ENCODE measurements around the gene TAB2. TPM values are rescaled to one million over a fixed set of nuclear protein-coding genes. Genes with fewer than 3 reads are reported as not detected.
A peak's percentile ranks its signal among the peaks of the same experiment; 100 is the strongest.
"Not testable (repeated sequence)": the region's sequence is repeated elsewhere in the genome, so short reads cannot be mapped to it uniquely, and the experiment has no call there.

Gene TAB2
- total RNA-seq, 1 experiment from 2014 or later: 38.1 TPM

DNA sequence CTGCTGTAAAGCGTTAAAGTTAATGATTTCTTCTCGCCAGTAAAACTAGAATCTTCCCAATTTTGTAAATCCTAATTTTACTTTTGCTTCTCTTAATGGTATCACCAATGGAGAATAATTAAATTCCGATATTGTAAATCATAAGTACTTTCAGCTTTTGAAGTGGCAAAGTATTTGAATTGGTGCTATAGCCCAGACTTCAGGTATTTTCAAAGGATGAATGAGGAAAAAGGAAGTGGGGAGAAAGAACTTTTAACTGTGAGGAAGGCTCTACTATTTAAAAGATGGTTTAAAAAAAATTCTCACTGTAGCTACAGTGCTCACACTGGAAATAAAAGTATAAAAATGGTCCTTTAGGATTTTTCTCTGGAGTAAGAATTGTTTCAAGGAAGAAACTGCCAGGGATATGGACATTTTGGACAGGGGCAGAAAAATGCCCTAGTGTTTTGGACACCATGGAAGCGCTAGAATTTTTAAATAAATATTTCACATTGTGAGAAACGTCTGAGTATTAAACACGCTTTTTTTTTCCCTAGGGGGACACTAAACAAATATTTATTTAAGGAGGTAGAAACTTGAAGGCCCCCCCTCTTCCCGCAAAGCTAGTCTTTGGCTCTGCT, 1.3 kb upstream of the TAB2 start:
- H3K4me3 Mint-ChIP-seq (ENCODE audit: low read depth, unreplicated experiment): peak overlapping the region; percentile 83
- TF ChIP-seq, protein P1, sequence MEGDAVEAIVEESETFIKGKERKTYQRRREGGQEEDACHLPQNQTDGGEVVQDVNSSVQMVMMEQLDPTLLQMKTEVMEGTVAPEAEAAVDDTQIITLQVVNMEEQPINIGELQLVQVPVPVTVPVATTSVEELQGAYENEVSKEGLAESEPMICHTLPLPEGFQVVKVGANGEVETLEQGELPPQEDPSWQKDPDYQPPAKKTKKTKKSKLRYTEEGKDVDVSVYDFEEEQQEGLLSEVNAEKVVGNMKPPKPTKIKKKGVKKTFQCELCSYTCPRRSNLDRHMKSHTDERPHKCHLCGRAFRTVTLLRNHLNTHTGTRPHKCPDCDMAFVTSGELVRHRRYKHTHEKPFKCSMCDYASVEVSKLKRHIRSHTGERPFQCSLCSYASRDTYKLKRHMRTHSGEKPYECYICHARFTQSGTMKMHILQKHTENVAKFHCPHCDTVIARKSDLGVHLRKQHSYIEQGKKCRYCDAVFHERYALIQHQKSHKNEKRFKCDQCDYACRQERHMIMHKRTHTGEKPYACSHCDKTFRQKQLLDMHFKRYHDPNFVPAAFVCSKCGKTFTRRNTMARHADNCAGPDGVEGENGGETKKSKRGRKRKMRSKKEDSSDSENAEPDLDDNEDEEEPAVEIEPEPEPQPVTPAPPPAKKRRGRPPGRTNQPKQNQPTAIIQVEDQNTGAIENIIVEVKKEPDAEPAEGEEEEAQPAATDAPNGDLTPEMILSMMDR (IDR thresholded peaks at IDR 0.05; ENCODE audit: unreplicated experiment): no peak
- H3K27ac Mint-ChIP-seq (ENCODE audit: unreplicated experiment): peak overlapping the region; percentile 42
- H3K9me3 Mint-ChIP-seq (ENCODE audit: low read depth, unreplicated experiment): peaks cover 3% of the 10 kb centered on the region
- CTCF ChIA-PET: no interaction called here
- DNase-seq: no peak
- H3K36me3 Mint-ChIP-seq (ENCODE audit: insufficient read depth, unreplicated experiment): peaks cover 29% of the 10 kb centered on the region
- BruUV-seq (replicated peaks): TSS peak; percentile 76
- H3K27me3 Mint-ChIP-seq (ENCODE audit: unreplicated experiment): no peaks in the 10 kb centered on the region
- peaks cover 9% of the 10 kb centered on the region for H3K4me1 Mint-ChIP-seq (ENCODE audit: low read depth, unreplicated experiment)
- intact Hi-C loops (cut with micrococcal nuclease; ENCODE audit: unreplicated experiment): loop anchor here (5.0 kb wide), 1 partner anchor 84 kb away; no protein-coding TSS in a partner anchor

DNA sequence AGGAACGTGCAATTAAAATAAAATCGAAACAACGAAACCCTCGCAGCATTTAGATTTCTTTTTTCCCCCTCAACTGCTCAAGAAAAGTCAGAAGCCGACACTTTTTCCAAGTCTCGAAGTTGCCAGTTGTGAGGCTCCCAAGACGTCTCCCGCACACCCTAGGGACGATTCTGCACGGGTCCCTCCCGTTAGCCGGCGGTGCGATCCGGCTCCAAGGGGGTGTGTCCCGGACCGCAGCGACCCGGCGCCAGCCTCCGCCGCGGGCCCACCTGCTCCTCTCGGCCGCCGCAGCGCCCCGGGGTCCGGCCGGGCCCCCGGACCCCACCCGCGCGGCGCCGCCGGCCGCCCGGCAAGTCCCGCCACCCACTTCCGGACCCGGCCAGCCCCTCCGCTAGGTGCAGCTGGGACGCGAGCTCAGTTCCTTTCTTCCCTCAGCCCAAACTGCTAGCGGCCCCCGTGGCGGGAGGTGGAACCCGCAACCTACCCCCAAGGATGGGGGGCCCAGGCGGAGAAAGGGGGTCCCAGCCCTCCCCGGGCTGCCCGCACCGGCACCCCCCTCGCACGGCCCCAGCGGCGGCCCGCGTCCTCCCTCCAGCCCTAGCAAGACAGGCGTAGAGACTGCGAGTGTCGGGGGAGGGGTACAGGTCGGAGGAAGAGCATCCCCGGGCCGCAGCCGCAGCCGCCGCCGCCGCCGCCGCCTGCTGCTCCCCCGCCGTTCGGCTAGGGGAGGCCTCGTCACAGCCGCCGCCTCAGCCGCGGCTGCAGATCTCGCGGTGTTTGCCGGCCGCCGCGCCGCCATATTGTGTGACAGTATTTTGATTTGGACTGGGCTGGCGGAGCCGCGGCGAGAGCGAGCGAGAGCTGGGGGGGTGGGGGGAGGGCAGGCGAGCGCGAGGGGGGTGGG, 520 bp upstream of the TAB2 start:
- Mint-ChIP-seq H3K36me3 (ENCODE audit: insufficient read depth, unreplicated experiment) (peaks cover 29% of the 10 kb centered on the region), H3K4me3 (ENCODE audit: low read depth, unreplicated experiment) (peak overlapping the region; percentile 83), H3K27ac (ENCODE audit: unreplicated experiment) (peak overlapping the region; percentile 42), H3K27me3 (ENCODE audit: unreplicated experiment) (no peaks in the 10 kb centered on the region), H3K9me3 (ENCODE audit: low read depth, unreplicated experiment) (peaks cover 3% of the 10 kb centered on the region), H3K4me1 (ENCODE audit: low read depth, unreplicated experiment) (peaks cover 10% of the 10 kb centered on the region)
- BruUV-seq (replicated peaks): no TSS peak
- TF ChIP-seq, protein P1 (IDR thresholded peaks at IDR 0.05; ENCODE audit: unreplicated experiment): no peak
- peak; percentile 82 for DNase-seq
- CTCF ChIA-PET: interaction anchor here (0.5 to 0.6 kb wide), 2 partner anchors 114 to 249 kb away, joined by 3 to 5 read pairs; partner anchors contain the start of gene GINM1
- intact Hi-C loops (cut with micrococcal nuclease; ENCODE audit: unreplicated experiment): loop anchor here (5.0 kb wide), 1 partner anchor 85 kb away; no protein-coding TSS in a partner anchor

DNA sequence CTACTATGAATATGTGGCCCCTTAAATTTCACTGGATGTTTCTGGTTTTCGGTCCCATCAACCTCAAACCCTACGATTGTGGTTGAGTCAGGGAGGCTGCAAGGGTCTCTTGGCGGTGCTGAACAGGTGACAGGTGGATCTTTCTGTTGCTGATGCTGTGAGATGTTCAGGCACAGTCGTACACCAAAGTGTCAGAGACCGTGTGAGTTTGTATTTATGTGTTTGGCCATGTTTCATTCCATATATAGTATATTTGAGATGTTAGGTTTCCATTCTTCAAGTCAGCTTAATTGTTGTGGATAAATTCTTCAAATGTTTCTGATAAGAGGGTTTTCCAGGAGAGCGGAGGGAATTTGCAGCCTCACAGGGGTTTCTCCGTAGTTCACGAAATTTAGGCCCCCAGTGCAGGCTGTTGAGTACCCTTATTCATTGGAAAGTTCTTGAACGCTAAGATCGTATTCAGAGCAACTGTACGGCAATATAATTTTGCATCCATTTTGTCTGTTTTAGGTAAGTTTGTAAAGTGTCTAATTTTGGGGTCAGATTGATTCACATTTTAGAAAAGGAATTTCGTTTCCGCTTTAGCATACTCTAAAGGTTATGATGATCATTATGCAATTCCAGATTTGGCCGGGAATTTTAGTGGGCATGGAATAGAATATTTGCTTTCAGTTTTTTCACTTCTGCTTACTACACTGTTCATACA, 1.2 kb downstream of the TAB2 start:
- TF ChIP-seq, protein P1 (IDR thresholded peaks at IDR 0.05; ENCODE audit: unreplicated experiment): no peak
- BruUV-seq (replicated peaks): no TSS peak
- intact Hi-C loops (cut with micrococcal nuclease; ENCODE audit: unreplicated experiment): loop anchor here (5.0 kb wide), 1 partner anchor 86 kb away; no protein-coding TSS in a partner anchor
- CTCF ChIA-PET: interaction anchor here (0.6 kb wide), 1 partner anchor 64 kb away, joined by 3 read pairs; no protein-coding TSS in a partner anchor
- no peaks in the 10 kb centered on the region for H3K9me3 Mint-ChIP-seq (ENCODE audit: low read depth, unreplicated experiment)
- H3K4me3 Mint-ChIP-seq (ENCODE audit: low read depth, unreplicated experiment): peak overlapping the region; percentile 83
- H3K36me3 Mint-ChIP-seq (ENCODE audit: insufficient read depth, unreplicated experiment): peaks cover 29% of the 10 kb centered on the region
- peaks cover 12% of the 10 kb centered on the region for H3K4me1 Mint-ChIP-seq (ENCODE audit: low read depth, unreplicated experiment)
- no peaks in the 10 kb centered on the region for H3K27me3 Mint-ChIP-seq (ENCODE audit: unreplicated experiment)
- H3K27ac Mint-ChIP-seq (ENCODE audit: unreplicated experiment): peak overlapping the region; percentile 71
- DNase-seq: peak; percentile 7

DNA sequence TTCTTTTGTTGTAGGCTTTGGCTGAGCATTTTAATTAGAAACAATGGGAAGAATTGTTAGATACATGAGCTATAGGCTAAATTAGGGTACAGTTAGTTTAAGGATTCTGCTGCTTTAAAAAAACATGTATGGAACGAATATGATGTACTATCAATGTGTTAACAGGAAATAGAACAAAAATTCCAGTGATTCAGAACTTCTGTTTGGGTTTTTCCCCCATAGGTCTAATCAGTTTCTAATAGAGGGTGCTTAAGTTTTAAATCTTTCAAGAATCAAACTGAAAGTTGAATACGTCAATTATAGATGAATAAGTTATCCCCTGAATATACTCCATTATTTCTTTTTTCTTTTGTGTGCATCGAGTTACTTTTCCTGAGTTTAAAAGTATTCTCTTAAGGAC, 1.9 kb downstream of the TAB2 start:
- Mint-ChIP-seq H3K36me3 (ENCODE audit: insufficient read depth, unreplicated experiment) (peaks cover 29% of the 10 kb centered on the region), H3K27me3 (ENCODE audit: unreplicated experiment) (no peaks in the 10 kb centered on the region), H3K27ac (ENCODE audit: unreplicated experiment) (peak overlapping the region; percentile 71), H3K9me3 (ENCODE audit: low read depth, unreplicated experiment) (no peaks in the 10 kb centered on the region), H3K4me3 (ENCODE audit: low read depth, unreplicated experiment) (peak overlapping the region; percentile 83), H3K4me1 (ENCODE audit: low read depth, unreplicated experiment) (peaks cover 19% of the 10 kb centered on the region)
- TSS peak; percentile 46 for BruUV-seq (replicated peaks)
- CTCF ChIA-PET: no interaction called here
- no peak for DNase-seq
- intact Hi-C loops (cut with micrococcal nuclease; ENCODE audit: unreplicated experiment): loop anchor here (5.0 kb wide), 1 partner anchor 87 kb away; no protein-coding TSS in a partner anchor
- TF ChIP-seq, protein P1 (IDR thresholded peaks at IDR 0.05; ENCODE audit: unreplicated experiment): no peak

DNA sequence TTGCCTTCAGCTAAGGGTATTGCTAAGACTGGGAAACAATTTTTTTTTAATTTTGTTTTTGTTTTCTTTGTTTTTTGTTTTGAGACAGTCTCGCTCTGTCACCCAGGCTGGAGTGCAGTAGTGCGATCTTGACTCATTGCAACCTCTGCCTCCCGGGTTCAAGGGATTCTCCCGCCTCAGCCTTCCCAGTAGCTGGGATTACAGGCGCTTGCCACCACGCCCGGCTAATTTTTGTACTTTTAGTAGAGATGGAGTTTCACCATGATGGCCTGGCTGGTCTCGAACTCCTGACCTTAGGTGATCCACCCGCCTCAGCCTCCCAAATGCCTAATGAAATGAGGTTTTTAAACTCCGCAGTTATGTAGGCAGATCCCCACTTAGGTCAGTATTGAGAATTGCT, 2.5 kb downstream of the TAB2 start:
- peaks cover 29% of the 10 kb centered on the region for H3K36me3 Mint-ChIP-seq (ENCODE audit: insufficient read depth, unreplicated experiment)
- H3K9me3 Mint-ChIP-seq (ENCODE audit: low read depth, unreplicated experiment); intact Hi-C loops (cut with micrococcal nuclease; ENCODE audit: unreplicated experiment); H3K27ac Mint-ChIP-seq (ENCODE audit: unreplicated experiment); H3K27me3 Mint-ChIP-seq (ENCODE audit: unreplicated experiment); CTCF ChIA-PET; BruUV-seq (replicated peaks); DNase-seq: not testable (repeated sequence)
- H3K4me1 Mint-ChIP-seq (ENCODE audit: low read depth, unreplicated experiment): peaks cover 19% of the 10 kb centered on the region
- peak overlapping the region; percentile 83 for H3K4me3 Mint-ChIP-seq (ENCODE audit: low read depth, unreplicated experiment)

All from Calu3 (cell line).